GM12872 (cell line): ENCODE results near the gene ADPGK.

Experiments
- CTCF ChIP-seq: IDR thresholded peaks from 3 replicates; pipeline ENCODE4 v1.5.1; 2011; ENCODE audit warnings: low read depth, mild to moderate bottlenecking, low read length, moderate library complexity; ENCODE audit not compliant: insufficient read depth

ADPGK gene

DNA sequence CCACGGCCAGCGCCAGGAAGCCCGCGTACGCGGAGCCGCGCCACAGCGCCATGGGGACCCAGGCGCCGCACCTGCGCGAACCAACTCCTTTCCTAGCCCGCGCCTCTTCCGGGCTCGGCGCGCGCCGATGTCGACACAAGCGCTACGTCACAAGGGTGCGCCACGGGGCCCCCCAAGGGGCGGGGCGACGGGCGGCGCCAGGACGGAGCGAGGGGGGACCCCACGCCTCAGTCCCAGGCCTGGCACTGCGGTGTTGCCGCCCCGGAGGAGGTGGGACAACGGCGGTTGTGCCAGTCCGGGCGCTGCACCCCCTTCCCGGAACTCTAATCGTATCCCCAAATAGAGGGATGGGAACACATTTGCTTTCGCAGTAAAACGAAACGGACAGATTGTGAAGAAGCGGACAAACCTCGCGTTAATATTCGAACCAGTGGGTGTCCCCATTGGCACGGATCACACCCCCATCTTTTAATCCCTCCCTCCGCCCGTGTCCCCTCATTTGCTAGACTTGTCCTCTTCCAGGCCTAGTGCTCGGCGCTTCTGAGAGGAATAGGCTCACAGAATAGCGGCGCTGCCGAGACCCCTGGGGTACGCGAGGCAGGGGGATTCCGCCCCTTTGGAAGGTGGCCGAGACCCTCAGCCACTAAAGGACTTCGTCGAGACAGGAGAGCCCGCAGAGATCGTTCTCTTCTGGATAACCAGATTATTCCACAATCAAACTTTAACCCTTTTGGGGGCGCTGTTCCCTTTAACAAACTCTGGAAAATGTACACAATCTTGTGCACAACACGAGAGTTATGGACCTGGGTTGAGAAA lies at the start of gene ADPGK:
TSS of gene ADPGK (minus strand) at position 119 of the 816 bp plus-strand sequence. CDS start at position 52, 67 bp downstream.
- TF ChIP-seq CTCF, result peak; percentile 59; the same call in 2 of the 3 replicates

- TF ChIP-seq CTCF, result no peak
These were observed 43.7 kb upstream of the ADPGK start for GRCh38 chr15:72827226-72827625.

DNA sequence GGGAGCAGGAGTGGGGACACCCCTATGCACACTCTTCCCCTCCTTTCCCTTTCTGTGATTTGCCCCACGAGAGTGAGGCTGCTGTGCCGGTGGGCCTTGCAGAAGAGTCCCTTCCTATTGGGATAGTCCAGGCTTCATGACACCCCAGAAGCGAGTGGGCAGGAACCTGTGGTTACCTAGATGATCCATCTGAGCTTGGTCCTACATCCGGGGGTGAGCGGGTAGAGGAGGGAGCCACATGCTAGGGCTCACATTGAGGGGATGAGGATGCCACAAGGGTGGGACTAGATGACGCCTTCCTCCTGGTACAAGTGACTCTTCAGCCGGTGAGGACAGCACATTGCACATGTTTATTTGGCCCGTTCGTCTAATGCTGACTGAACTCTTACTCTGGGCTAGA lies 43.1 kb upstream of the ADPGK start:
- TF ChIP-seq CTCF, result no peak

DNA sequence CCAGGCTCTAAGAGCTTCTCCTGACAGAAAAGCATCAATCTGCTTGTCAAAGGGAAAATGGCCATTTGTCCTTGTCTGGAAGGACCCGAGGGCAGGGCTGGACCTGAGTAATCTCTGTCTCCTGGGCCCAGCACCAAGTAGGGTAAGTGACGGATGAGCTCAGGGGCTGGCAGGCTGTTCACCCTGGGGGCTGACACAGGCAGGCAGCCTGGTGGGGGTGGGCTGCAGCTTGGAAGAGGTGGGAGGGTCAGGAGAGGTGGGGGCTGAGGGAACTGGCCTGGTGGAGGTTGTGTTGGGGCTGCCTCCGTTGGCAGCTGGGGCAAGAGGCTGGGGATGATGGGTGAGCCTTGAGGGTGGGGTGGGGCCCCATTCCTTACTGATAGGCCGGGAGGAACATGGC lies 42.3 kb upstream of the ADPGK start:
- TF ChIP-seq CTCF, result no peak

DNA sequence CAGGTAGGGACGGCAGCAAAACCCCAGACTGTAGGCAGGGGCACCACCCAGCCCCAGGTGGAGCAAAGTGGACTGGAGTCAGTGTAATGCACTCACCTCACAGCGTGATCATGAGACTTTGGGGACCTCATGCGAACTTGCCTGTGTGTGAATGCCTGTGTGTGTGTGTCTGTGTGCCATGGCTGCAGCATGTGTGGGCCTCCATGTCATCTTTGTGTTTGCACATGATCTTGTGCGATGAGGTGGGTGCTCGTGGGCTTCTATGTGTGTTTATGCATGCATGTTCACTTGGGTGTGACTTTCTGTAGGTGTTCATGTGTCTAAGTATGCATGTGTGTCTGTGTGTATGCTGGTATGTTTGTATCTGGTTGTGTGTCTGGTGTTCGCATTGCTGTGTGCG lies 41.2 kb upstream of the ADPGK start:
- TF ChIP-seq CTCF, result no peak

- TF ChIP-seq CTCF, result no peak
These were observed 40.6 kb upstream of the ADPGK start for GRCh38 chr15:72824112-72824511.

DNA sequence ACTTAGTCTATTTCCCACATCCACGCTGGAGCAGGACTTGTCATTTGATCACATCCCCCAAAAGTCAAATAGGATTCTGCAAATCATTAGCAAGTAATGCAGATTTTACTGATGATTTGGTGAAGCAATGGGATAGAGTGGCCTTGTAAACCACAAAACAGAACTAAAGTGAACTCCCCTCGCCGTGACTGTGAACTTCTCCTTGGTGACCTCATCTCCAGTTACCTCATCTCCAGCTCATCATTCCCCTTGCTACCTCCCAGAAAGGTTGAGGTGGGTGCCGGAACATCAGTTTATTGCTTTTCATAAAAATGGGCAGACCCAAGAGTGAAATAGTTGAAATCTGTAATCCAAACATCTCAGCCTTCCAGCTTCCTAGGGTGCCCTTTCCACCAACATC lies 36.7 kb upstream of the ADPGK start:
- TF ChIP-seq CTCF, result no peak
